Endodermal cell (in vitro differentiated cells): ENCODE results near the gene LY86. TPM values are rescaled to one million over a fixed set of nuclear protein-coding genes. Genes with fewer than 3 reads are reported as not detected.

Experiments
- DNase-seq: peaks from one replicate; pipeline ENCODE4 v3.0.0-alpha.2; 2017
- H3K27ac ChIP-seq: 2 replicates; pipeline ENCODE4 v1.5.1; 2013; ENCODE audit warnings: mild to moderate bottlenecking, low read depth, low read length, moderate library complexity
- H3K27me3 ChIP-seq: 2 replicates; pipeline ENCODE4 v1.6.1; 2013; ENCODE audit warnings: mild to moderate bottlenecking, low read length, moderate library complexity; ENCODE audit not compliant: insufficient read depth, control insufficient read depth, poor library complexity, severe bottlenecking
- H3K36me3 ChIP-seq: 2 replicates; pipeline ENCODE4 v1.7.0; 2013; ENCODE audit warnings: mild to moderate bottlenecking, low read length, moderate library complexity; ENCODE audit not compliant: control insufficient read depth, insufficient read depth
- H3K4me1 ChIP-seq: one replicate; pipeline ENCODE4 v1.7.0; 2013; ENCODE audit warnings: low read length; ENCODE audit not compliant: control insufficient read depth, insufficient read depth
- H3K4me3 ChIP-seq: 2 replicates; pipeline ENCODE4 v1.5.1; 2013; ENCODE audit warnings: mild to moderate bottlenecking, low read length, moderate library complexity
- H3K9ac ChIP-seq: 2 replicates; pipeline ENCODE4 v1.6.1; 2013; ENCODE audit warnings: mild to moderate bottlenecking, low read length, moderate library complexity; ENCODE audit not compliant: poor library complexity, severe bottlenecking; ENCODE audit errors: extremely low read depth
- H3K9me3 ChIP-seq: 2 replicates; pipeline ENCODE4 v1.6.1; 2013; ENCODE audit warnings: mild to moderate bottlenecking, low read length, moderate library complexity; ENCODE audit not compliant: control insufficient read depth
- H3K27ac Mint-ChIP-seq: 2 replicates; pipeline ENCODE4 v1.8.0; 2020; ENCODE audit warnings: mixed read lengths
- H3K27me3 Mint-ChIP-seq: 2 replicates; pipeline ENCODE4 v1.8.0; 2021; ENCODE audit warnings: mild to moderate bottlenecking, mixed read lengths; ENCODE audit not compliant: insufficient read depth
- H3K36me3 Mint-ChIP-seq: 2 replicates; pipeline ENCODE4 v1.8.0; 2020; ENCODE audit warnings: low read depth, mixed read lengths
- H3K4me1 Mint-ChIP-seq: 2 replicates; pipeline ENCODE4 v1.8.0; 2020; ENCODE audit warnings: mixed read lengths
- H3K4me3 Mint-ChIP-seq: 2 replicates; pipeline ENCODE4 v1.8.0; 2020; ENCODE audit warnings: mild to moderate bottlenecking, moderate library complexity, mixed read lengths
- H3K9me3 Mint-ChIP-seq: 2 replicates; pipeline ENCODE4 v1.8.0; 2020; ENCODE audit warnings: mild to moderate bottlenecking, mixed read lengths
- CTCF ChIP-seq: fragments of 200-600 bp; sonication (generic); conservative IDR thresholded peaks from 2 replicates; pipeline ENCODE4 v1.5.0; 2021; ENCODE audit warnings: antibody characterized with exemption, mild to moderate bottlenecking
- WGBS, 2 experiments: methylation state at CpG; one replicate each; pipeline versions ENCODE4 v1.1.5 to v1.1.7; 2013; ENCODE audit warnings: missing lambda C conversion rate in 2 of 2, mixed read lengths in 1 of 2; ENCODE audit not compliant: insufficient coverage in 1 of 2, insufficient read length in 1 of 2; 5-methylcytosine and 5-hydroxymethylcytosine counted together
- total RNA-seq, 2 donors: library from RNA; stranded (reverse); fragmentation: NEBNext Ultra II Directional in 1 of 2; extraction: Animal tissue kit (Norgen Biotek cat#: 25700) in 1 of 2; gene quantifications; 2 replicates in 1 of 2; 3 replicates in 1 of 2; pipeline ENCODE4 v1.2.1, GENCODE V29; 2021

The LY86 gene
- total RNA-seq, 2 donors from 2014 or later, result not detected

DNA sequence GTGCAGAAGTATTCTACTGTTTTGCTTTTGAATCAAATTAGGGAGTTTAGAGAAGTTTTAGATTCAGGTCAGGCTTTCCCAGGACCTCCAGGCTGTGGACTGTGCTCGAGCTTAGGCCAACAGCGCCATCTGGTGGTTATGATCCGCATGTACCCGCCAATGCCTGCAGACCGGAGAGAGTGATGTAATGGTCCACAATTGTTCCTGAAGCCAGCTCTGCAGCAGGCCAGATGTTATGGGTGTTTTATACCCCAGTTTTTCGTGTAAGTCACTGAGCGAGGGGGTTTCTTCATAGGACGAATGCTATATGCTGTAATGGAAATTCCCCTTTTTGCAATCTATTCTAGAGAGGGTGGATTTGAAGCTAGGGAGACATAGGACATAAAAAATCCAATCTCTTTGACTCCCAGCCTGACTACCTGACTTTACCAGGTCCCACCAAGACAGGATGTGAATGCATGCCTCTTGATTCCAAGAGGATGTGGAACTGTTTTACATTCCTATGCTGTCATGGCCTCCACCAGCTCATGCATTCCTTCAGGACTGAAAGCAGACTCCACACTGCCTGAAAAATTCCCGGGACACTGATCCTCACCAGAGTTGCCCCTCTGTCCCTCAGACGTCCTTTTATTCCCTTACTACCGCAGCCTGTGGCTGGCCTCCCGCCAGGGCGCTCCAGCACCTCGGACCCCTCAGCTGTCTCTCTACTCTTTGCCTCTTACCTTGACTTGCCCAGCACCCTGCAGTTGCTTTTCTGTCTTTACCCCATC is 41.2 kb upstream of the LY86 start:
- TF ChIP-seq CTCF, result peak; percentile 98
- H3K4me3 ChIP-seq, result peak overlapping the region; percentile 72

DNA sequence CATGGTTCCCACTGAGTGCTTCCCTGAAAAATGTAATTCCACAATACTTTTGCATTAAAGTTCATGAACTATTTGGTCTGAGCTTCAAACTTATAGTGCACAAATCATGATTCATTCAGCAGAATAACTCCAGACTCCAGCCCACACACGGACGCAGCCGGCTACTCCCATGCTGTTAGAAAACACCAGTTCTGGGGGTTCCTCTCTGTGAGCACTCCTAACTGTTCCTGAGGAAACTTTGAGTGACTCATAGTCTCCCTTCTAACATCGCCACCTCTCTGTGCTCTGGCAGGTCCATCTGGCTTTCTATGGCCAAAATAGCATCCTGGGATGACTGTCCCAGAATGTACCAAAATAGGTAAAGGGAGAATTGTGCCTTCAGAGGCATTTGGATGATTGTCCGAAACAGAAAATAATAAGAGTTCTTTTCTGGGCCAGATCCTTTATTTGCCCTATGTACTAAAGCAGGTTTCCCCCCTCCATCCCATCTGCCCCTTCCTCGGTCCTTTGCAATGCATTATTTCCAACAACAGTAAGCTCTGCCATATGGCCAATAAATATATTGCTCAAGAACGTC is 32.3 kb upstream of the LY86 start:
- H3K4me3 ChIP-seq, result no peak overlapping the region
- peaks cover 12% of the 10 kb centered on the region for H3K4me1 Mint-ChIP-seq
- peaks cover 4% of the 10 kb centered on the region for H3K27me3 Mint-ChIP-seq
- H3K4me3 Mint-ChIP-seq, result no peak overlapping the region
- no peak overlapping the region for H3K27ac Mint-ChIP-seq
- 91 to 93% methylated on average over 6 to 7 of the region's 7 CpGs for WGBS, 2 experiments
- TF ChIP-seq CTCF, result no peak
- H3K27me3 ChIP-seq, result peaks cover 6% of the 10 kb centered on the region
- DNase-seq, result no peak
- H3K36me3 ChIP-seq, result no peaks in the 10 kb centered on the region
- H3K9me3 ChIP-seq, result no peaks in the 10 kb centered on the region
- H3K27ac ChIP-seq, result no peak overlapping the region
- H3K36me3 Mint-ChIP-seq, result no peaks in the 10 kb centered on the region
- no peaks in the 10 kb centered on the region for H3K4me1 ChIP-seq
- H3K9ac ChIP-seq, result no peak overlapping the region
- no peaks in the 10 kb centered on the region for H3K9me3 Mint-ChIP-seq

More for the DNA sequence above, 41.2 kb upstream of the LY86 start:
- H3K27ac Mint-ChIP-seq, result peak overlapping the region; percentile 60
- H3K36me3 Mint-ChIP-seq, result no peaks in the 10 kb centered on the region
- H3K4me3 Mint-ChIP-seq, result peak overlapping the region; percentile 60
- Histone ChIP-seq H3K36me3 (no peaks in the 10 kb centered on the region), H3K4me1 (no peaks in the 10 kb centered on the region), H3K27ac (no peak overlapping the region), H3K27me3 (peaks cover 22% of the 10 kb centered on the region), H3K9ac (no peak overlapping the region), H3K9me3 (peaks cover 5% of the 10 kb centered on the region)
- H3K9me3 Mint-ChIP-seq, result peaks cover 5% of the 10 kb centered on the region
- peak; percentile 97 for DNase-seq
- no peaks in the 10 kb centered on the region for H3K4me1 Mint-ChIP-seq
- H3K27me3 Mint-ChIP-seq, result peaks cover 25% of the 10 kb centered on the region
- WGBS, 2 experiments, result 28 to 42% methylated on average over 9 to 14 of the region's 14 CpGs

GRCh38 chr6:6556738-6557503 is 31.6 kb upstream of the LY86 start:
- Mint-ChIP-seq H3K36me3 (no peaks in the 10 kb centered on the region), H3K27me3 (peaks cover 4% of the 10 kb centered on the region), H3K27ac (no peak overlapping the region), H3K9me3 (no peaks in the 10 kb centered on the region), H3K4me3 (no peak overlapping the region), H3K4me1 (peaks cover 12% of the 10 kb centered on the region)
- 0 to 50% methylated on average over 1 to 10 of the region's 10 CpGs for WGBS, 2 experiments
- Histone ChIP-seq H3K9ac (no peak overlapping the region), H3K4me1 (no peaks in the 10 kb centered on the region), H3K9me3 (no peaks in the 10 kb centered on the region), H3K4me3 (no peak overlapping the region), H3K27me3 (peaks cover 6% of the 10 kb centered on the region), H3K36me3 (no peaks in the 10 kb centered on the region), H3K27ac (no peak overlapping the region)
- TF ChIP-seq CTCF, result peak; percentile 99
- peak; percentile 90 for DNase-seq
